GM06990 (cell line): ENCODE measurements around the gene C1orf35.

Experiments
- DNase-seq: peaks from one replicate; pipeline ENCODE4 v3.0.0-alpha.2; 2011; ENCODE audit not compliant: insufficient read length; ENCODE audit errors: extremely low read depth
- H3K27me3 ChIP-seq: replicated peaks from 2 replicates; pipeline ENCODE4 v1.6.0; 2011; ENCODE audit warnings: low read length; ENCODE audit not compliant: control insufficient read depth, insufficient read depth
- H3K36me3 ChIP-seq: 2 replicates; pipeline ENCODE4 v1.5.1; 2011; ENCODE audit warnings: low read length; ENCODE audit not compliant: control insufficient read depth, insufficient read depth
- H3K4me3 ChIP-seq: replicated peaks from 2 replicates; pipeline ENCODE4 v1.5.1; 2011; ENCODE audit warnings: low read depth, mild to moderate bottlenecking, control low read depth, low read length
- CTCF ChIP-seq: IDR thresholded peaks from 2 replicates; pipeline ENCODE4 v1.5.1; 2011; ENCODE audit warnings: low read length, control low read depth, mild to moderate bottlenecking, inconsistent platforms; ENCODE audit not compliant: insufficient read depth, poor library complexity, severe bottlenecking

C1orf35 gene

GRCh38 chr1:228092342-228093049, 10.6 kb downstream of the C1orf35 start:
- no peaks in the 10 kb centered on the region for H3K27me3 ChIP-seq

DNA sequence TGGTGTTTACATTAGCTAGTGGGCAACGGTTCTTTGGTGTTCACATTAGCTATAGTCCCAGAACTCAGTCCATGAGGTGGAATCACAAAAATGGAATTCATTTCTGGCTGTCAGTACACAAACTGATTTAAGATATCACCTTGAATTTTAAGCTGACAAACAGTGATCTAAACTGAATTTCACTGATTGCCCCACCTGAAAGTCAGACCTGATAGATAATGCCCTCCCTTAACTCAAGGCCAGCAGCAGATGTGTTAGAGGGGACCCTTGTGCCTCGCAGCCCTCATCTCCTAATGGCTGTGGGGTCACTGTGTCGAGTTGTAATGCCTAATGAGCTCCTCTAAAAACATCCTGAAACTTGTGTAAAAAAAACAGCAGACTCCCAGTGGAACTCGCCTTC, 12.0 kb downstream of the C1orf35 start:
- no peaks in the 10 kb centered on the region for H3K27me3 ChIP-seq
- H3K4me3 ChIP-seq = no peak overlapping the region
- H3K36me3 ChIP-seq = peaks cover 33% of the 10 kb centered on the region
- TF ChIP-seq CTCF = no peak
- DNase-seq = no peak

More at GRCh38 chr1:228092342-228093049, 10.6 kb downstream of the C1orf35 start:
- no peak for TF ChIP-seq CTCF
- Histone ChIP-seq H3K36me3 (peaks cover 41% of the 10 kb centered on the region), H3K4me3 (no peak overlapping the region)
- DNase-seq = no peak

- no peak for TF ChIP-seq CTCF
- Histone ChIP-seq H3K4me3 (no peak overlapping the region), H3K36me3 (peaks cover 33% of the 10 kb centered on the region), H3K27me3 (no peaks in the 10 kb centered on the region)
- no peak for DNase-seq
Observed at GRCh38 chr1:228090613-228091081, 12.5 kb downstream of the C1orf35 start.

GRCh38 chr1:228089519-228090380, 13.4 kb downstream of the C1orf35 start:
- DNase-seq = no peak
- H3K36me3 ChIP-seq = peaks cover 33% of the 10 kb centered on the region
- H3K4me3 ChIP-seq = no peak overlapping the region
- no peak for TF ChIP-seq CTCF
- H3K27me3 ChIP-seq = no peaks in the 10 kb centered on the region

DNA sequence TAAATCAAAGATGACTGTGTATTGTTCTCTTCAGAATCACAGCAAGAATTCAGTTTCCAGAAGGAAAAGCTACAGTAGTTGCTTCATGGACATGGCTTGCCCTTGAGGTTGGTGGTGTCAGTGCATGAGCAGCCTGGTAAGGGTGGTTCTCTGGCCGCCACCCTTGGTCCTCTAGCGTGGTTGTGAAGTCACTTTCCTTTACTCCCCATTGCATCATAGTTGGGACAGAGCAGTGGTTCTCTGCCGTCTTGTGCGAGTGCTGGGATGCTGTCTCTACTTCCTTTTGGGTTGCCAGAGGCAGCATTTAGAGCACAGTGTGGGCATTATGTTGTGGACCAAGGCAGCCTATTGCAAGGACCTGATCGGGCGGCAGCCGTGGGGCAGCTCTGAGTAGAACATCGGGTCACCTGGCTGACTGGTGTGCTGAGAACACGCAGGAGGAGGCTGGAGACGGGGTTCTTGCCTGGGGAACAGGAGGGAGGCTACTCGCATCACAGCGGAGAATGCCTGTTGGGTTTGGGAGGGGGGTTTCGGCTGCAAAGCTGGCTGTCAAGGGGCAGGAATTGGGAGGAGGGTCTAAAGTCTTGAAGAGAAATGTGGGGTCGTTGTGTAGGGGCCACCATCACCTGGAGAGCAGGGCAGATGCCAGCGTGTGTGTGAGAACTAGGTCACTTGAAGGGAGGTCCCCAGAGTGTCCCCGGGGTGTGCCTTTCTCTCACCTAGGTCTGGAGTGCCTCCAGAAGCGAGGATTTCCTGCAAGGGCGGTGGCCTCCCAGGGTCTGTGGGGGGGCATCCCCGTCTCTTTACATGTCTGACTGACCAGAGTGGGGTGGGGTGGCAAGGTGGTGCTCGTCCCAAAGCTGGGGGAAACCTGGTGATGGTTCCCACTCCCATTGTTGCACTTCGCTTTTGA, 14.3 kb downstream of the C1orf35 start:
- H3K27me3 ChIP-seq = no peaks in the 10 kb centered on the region
- TF ChIP-seq CTCF = no peak
- peaks cover 30% of the 10 kb centered on the region for H3K36me3 ChIP-seq
- no peak for DNase-seq
- H3K4me3 ChIP-seq = no peak overlapping the region
